Panc1 (cell line): ENCODE results near the gene RAPGEF1. TPM values are rescaled to one million over a fixed set of nuclear protein-coding genes. Genes with fewer than 3 reads are reported as not detected.

Experiments
- ATAC-seq: fragments of 200-7000 bp; cut with Tn5 transposase; 2 replicates; pipeline ENCODE4 v1.9.1; 2020; ENCODE audit warnings: mild to moderate bottlenecking, moderate library complexity
- BruUV-seq: library from RNA; stranded (reverse); fragments of 400-500 nt; replicated peaks from 2 replicates; lab custom pipeline; 2021; lab: Mats Ljungman, UMichigan
- CTCF ChIA-PET: fragments of 300-600 bp; sonication (Branson Sonifier 250); formaldehyde crosslinking; loops from one replicate; lab custom pipeline; 2022; ENCODE audit warnings: antibody characterized with exemption; lab: Charles Lee
- POLR2A ChIA-PET: fragments of 300-600 bp; sonication (Branson Sonifier 250); formaldehyde crosslinking; loops from one replicate; lab custom pipeline; 2022; ENCODE audit warnings: antibody characterized with exemption; lab: Charles Lee
- DNase-seq: peaks from one replicate; pipeline ENCODE4 v3.0.0-alpha.2; 2010; ENCODE audit warnings: low read depth, low spot score
- H3K27ac ChIP-seq: 2 replicates; pipeline ENCODE4 v1.5.1; 2011; ENCODE audit warnings: mild to moderate bottlenecking, low read length, inconsistent platforms
- H3K27me3 ChIP-seq: fragments of 200-500 bp; sonication (Bioruptor generic); 2 replicates; pipeline ENCODE4 v1.6.0; 2014; ENCODE audit warnings: low read length, inconsistent platforms; ENCODE audit not compliant: control insufficient read depth, insufficient read depth
- H3K36me3 ChIP-seq: fragments of 200-500 bp; sonication (Bioruptor generic); 2 replicates; pipeline ENCODE4 v1.5.1; 2014; ENCODE audit warnings: inconsistent platforms, mild to moderate bottlenecking, low read length, moderate library complexity; ENCODE audit not compliant: control insufficient read depth, insufficient read depth
- H3K4me1 ChIP-seq: 2 replicates; pipeline ENCODE4 v1.5.1; 2011; ENCODE audit warnings: inconsistent platforms, mild to moderate bottlenecking, low read length, moderate library complexity; ENCODE audit not compliant: control insufficient read depth, insufficient read depth
- H3K4me3 ChIP-seq, 2 experiments: 2 replicates each; pipeline ENCODE4 v1.5.1; 2011 to 2012; ENCODE audit warnings: low read depth in 2 of 2, low read length in 2 of 2, mild to moderate bottlenecking in 2 of 2, inconsistent platforms in 1 of 2, moderate library complexity in 1 of 2
- H3K9me3 ChIP-seq: fragments of 200-500 bp; sonication (Bioruptor generic); 2 replicates; pipeline ENCODE4 v1.5.1; 2014; ENCODE audit warnings: low read depth, mild to moderate bottlenecking, inconsistent platforms, low read length, moderate library complexity; ENCODE audit not compliant: control insufficient read depth, insufficient read depth
- POLR2AphosphoS5 ChIP-seq: IDR thresholded peaks from 2 replicates; pipeline ENCODE4 v1.6.1; 2012; ENCODE audit warnings: mild to moderate bottlenecking, low read depth, low read length, moderate library complexity
- SIN3A ChIP-seq: IDR thresholded peaks from 2 replicates; pipeline ENCODE4 v1.6.1; 2012; ENCODE audit warnings: low read depth, mild to moderate bottlenecking, low read length, moderate library complexity, borderline replicate concordance; ENCODE audit not compliant: insufficient read depth
- TCF7L2 ChIP-seq: IDR thresholded peaks from 2 replicates; pipeline ENCODE4 v1.6.1; 2011; ENCODE audit warnings: mild to moderate bottlenecking, low read depth, low read length, inconsistent platforms
- in situ Hi-C: cut with HindIII; loops from 2 replicates; pipeline ENCODE4 v1.10.0; 2016; ENCODE audit warnings: low sequenced_read_pairs, low pct_unique_long_range_greater_than_20kb
- intact Hi-C: fragments of 100-400 bp; cut with micrococcal nuclease; formaldehyde crosslinking; loops from one replicate; pipeline ENCODE4 v1.10.0; 2022; ENCODE audit not compliant: unreplicated experiment
- total RNA-seq: library from RNA; stranded (reverse); gene quantifications from one replicate; pipeline ENCODE4 v1.2.1, GENCODE V29; 2021; ENCODE audit not compliant: unreplicated experiment
- TF ChIP-seq, protein P1 (sequence below): fragments of 450-650 bp; IDR thresholded peaks from 2 replicates; pipeline ENCODE4 v1.5.1; 2017; ENCODE audit warnings: mild to moderate bottlenecking
- TF ChIP-seq, protein P2 (sequence below), 2 experiments: IDR thresholded peaks; 2 replicates each; pipeline ENCODE4 v1.6.1; 2011 to 2012; ENCODE audit warnings: low read depth in 2 of 2, control low read depth in 1 of 2, low read length in 1 of 2, mild to moderate bottlenecking in 1 of 2, moderate library complexity in 1 of 2; ENCODE audit not compliant: insufficient read depth in 1 of 2

The RAPGEF1 gene
- total RNA-seq, 1 experiment from 2014 or later = 86.8 TPM

DNA sequence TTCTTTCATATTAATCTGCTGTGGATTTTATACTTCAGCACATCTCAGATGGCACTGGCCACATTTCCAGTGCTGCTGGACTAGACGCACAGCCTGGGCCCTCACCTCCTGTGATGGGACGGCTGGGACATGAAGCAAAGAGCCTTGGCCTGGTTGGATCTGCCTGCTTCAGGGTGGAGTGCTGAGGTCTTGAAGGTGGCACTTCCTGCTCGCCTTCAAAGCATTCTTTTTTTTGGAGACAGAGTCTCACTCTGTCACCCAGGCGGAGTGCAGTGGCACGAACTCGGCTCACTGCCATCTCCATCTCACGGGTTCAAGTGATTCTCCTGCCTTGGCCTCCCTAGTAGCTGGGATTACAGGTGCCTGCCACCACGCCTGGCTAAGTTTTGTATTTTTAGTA lies 73.1 kb downstream of the RAPGEF1 start:
- no peak overlapping the region for H3K4me3 ChIP-seq
- DNase-seq (no peak), ATAC-seq (no peak)
- TF ChIP-seq TCF7L2 (no peak), POLR2AphosphoS5 (no peak), SIN3A (no peak)
- TF ChIP-seq, protein P1, sequence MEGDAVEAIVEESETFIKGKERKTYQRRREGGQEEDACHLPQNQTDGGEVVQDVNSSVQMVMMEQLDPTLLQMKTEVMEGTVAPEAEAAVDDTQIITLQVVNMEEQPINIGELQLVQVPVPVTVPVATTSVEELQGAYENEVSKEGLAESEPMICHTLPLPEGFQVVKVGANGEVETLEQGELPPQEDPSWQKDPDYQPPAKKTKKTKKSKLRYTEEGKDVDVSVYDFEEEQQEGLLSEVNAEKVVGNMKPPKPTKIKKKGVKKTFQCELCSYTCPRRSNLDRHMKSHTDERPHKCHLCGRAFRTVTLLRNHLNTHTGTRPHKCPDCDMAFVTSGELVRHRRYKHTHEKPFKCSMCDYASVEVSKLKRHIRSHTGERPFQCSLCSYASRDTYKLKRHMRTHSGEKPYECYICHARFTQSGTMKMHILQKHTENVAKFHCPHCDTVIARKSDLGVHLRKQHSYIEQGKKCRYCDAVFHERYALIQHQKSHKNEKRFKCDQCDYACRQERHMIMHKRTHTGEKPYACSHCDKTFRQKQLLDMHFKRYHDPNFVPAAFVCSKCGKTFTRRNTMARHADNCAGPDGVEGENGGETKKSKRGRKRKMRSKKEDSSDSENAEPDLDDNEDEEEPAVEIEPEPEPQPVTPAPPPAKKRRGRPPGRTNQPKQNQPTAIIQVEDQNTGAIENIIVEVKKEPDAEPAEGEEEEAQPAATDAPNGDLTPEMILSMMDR = no peak
- TF ChIP-seq, protein P2, sequence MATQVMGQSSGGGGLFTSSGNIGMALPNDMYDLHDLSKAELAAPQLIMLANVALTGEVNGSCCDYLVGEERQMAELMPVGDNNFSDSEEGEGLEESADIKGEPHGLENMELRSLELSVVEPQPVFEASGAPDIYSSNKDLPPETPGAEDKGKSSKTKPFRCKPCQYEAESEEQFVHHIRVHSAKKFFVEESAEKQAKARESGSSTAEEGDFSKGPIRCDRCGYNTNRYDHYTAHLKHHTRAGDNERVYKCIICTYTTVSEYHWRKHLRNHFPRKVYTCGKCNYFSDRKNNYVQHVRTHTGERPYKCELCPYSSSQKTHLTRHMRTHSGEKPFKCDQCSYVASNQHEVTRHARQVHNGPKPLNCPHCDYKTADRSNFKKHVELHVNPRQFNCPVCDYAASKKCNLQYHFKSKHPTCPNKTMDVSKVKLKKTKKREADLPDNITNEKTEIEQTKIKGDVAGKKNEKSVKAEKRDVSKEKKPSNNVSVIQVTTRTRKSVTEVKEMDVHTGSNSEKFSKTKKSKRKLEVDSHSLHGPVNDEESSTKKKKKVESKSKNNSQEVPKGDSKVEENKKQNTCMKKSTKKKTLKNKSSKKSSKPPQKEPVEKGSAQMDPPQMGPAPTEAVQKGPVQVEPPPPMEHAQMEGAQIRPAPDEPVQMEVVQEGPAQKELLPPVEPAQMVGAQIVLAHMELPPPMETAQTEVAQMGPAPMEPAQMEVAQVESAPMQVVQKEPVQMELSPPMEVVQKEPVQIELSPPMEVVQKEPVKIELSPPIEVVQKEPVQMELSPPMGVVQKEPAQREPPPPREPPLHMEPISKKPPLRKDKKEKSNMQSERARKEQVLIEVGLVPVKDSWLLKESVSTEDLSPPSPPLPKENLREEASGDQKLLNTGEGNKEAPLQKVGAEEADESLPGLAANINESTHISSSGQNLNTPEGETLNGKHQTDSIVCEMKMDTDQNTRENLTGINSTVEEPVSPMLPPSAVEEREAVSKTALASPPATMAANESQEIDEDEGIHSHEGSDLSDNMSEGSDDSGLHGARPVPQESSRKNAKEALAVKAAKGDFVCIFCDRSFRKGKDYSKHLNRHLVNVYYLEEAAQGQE (IDR thresholded peaks at IDR 0.05; ENCODE audit: insufficient read depth in 1 of 2, low read depth in 2 of 2, low read length in 1 of 2) = no peak
- no peaks in the 10 kb centered on the region for H3K27me3 ChIP-seq
- ChIA-PET CTCF (no interaction called here), POLR2A (interaction anchor here (0.6 kb wide), 1 partner anchor 81 kb away, joined by 10 read pairs; no protein-coding TSS in a partner anchor)
- H3K36me3 ChIP-seq = no peaks in the 10 kb centered on the region; the same call in 1 of the 2 replicates
- in situ Hi-C loops = no loop called here
- BruUV-seq = no TSS peak
- peaks cover 44% of the 10 kb centered on the region for H3K4me1 ChIP-seq
- no peak overlapping the region for H3K27ac ChIP-seq
- intact Hi-C loops = no loop called here
- no peaks in the 10 kb centered on the region for H3K9me3 ChIP-seq

DNA sequence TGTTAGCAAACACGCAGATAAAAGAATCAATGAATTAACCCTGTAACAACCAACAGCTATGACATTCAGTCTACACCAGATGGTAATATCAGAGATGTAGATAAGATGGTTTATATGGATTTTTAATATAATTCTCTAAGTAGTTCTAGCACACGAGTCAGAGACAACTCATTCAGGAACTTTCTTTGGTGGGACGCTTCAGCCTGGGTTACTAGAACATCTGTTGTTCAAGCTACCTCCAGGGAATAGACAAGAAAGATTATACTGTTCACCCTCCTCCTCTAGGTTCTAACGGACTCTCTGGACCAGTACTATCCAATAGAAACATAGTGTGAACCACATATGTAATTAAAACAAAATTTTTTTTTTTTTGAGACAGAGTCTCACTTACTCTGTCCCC lies 73.8 kb downstream of the RAPGEF1 start:
- in situ Hi-C loops (no loop called here), intact Hi-C loops (no loop called here)
- H3K27ac ChIP-seq = no peak overlapping the region
- TF ChIP-seq, protein P1 = no peak
- TF ChIP-seq, protein P2 (IDR thresholded peaks at IDR 0.05; ENCODE audit: insufficient read depth in 1 of 2, low read depth in 2 of 2, low read length in 1 of 2) = no peak
- TF ChIP-seq TCF7L2 = no peak
- TF ChIP-seq POLR2AphosphoS5 = no peak
- no peak for TF ChIP-seq SIN3A
- H3K9me3 ChIP-seq = no peaks in the 10 kb centered on the region
- H3K27me3 ChIP-seq = no peaks in the 10 kb centered on the region
- no TSS peak for BruUV-seq
- no peak overlapping the region for H3K4me3 ChIP-seq
- ChIA-PET POLR2A (no interaction called here), CTCF (interaction anchor here (0.8 kb wide), 1 partner anchor 64 kb away, joined by 15 read pairs; no protein-coding TSS in a partner anchor)
- ATAC-seq = no peak
- H3K4me1 ChIP-seq = peaks cover 45% of the 10 kb centered on the region
- H3K36me3 ChIP-seq = no peaks in the 10 kb centered on the region; the same call in 1 of the 2 replicates
- DNase-seq = no peak
